ENCODE results near the gene FICD. TPM values are rescaled to one million over a fixed set of nuclear protein-coding genes. Genes with fewer than 3 reads are reported as not detected.

Gene FICD
- total and polyA plus RNA-seq, 9 of the 15 experiments (the other 6 are each of a cell fraction or from before 2014, with no cell fraction given) = 0.88 to 4.5 (median 1.9) TPM

DNA sequence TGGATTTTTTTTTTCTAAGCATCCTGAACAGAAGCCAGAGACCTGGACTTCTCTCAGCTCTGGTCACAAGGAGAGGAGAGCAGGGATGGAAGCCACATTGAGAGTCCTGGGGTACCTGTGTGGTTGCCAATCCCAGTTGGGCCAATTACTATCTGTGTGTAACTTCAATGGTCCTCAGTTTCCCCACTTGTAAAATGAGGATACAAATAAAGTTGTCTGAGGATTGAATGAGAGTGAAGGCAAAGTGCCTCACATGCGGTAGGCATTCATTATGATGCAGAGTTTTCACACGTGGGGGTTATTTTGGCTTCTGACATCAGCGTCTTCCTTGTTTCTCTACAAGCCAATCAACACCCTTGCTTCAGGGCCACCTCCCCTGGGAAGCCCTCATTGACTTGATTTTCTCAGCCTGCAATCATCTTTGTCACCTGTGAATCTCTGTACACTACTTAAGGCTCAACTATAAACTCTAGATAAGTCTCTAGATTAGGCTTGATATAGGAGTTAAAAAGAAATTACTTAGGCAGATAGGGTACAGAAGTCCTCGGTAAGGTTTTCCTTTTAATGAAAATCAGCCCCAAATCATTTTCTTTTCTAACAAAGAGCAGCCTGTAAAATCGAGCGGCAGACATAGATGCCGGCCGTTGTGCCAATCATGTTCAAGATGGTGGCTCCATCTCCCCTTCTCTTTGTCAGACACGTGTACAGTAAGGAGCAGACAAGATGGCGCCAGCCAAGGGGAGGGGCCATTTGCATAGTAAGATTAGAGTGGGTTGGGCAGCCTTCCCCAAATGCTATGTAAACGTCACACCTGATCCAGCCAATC, 37.8 kb upstream of the FICD start (continued):
- TF ChIP-seq, protein P1, sequence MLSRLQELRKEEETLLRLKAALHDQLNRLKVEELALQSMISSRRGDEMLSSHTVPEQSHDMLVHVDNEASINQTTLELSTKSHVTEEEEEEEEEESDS (CRISPR knock-in tag; IDR thresholded peaks at IDR 0.05) = no peak
- TF ChIP-seq SMAD4 (CRISPR knock-in tag; conservative IDR thresholded peaks at IDR 0.05) (no peak), EHMT2 (IDR thresholded peaks at IDR 0.05) (peak; percentile 79; the same call in 1 of the 2 replicates), ZNF584 (CRISPR knock-in tag; IDR thresholded peaks at IDR 0.05; ENCODE audit: low read depth) (no peak), SAFB2 (IDR thresholded peaks at IDR 0.05; ENCODE audit: borderline replicate concordance, low read depth, low read length, severe bottlenecking) (no peak), PHF21A (IDR thresholded peaks at IDR 0.05; ENCODE audit: borderline replicate concordance, low read depth) (no peak), HCFC1 (IDR thresholded peaks at IDR 0.05; ENCODE audit: low read depth, low read length) (peak; percentile 46; the same call in 1 of the 2 replicates), NFE2 (IDR thresholded peaks at IDR 0.05; ENCODE audit: low read depth) (no peak), CBX8 (IDR thresholded peaks at IDR 0.05; ENCODE audit: borderline replicate concordance, extremely low read depth, low read depth, low read length, poor library complexity, severe bottlenecking) (no peak), C11orf30 (IDR thresholded peaks at IDR 0.05; ENCODE audit: low read depth) (no peak), EP400 (IDR thresholded peaks at IDR 0.05) (peak; percentile 91), ZC3H11A (IDR thresholded peaks at IDR 0.05; ENCODE audit: low read depth, low read length) (no peak), JUN (IDR thresholded peaks at IDR 0.05; ENCODE audit: borderline replicate concordance, low read depth, low read length) (no peak), JUN (CRISPR knock-in tag; IDR thresholded peaks at IDR 0.05; ENCODE audit: borderline replicate concordance) (no peak), CLOCK (CRISPR knock-in tag; IDR thresholded peaks at IDR 0.05; ENCODE audit: borderline replicate concordance) (no peak), ZNF347 (CRISPR knock-in tag; IDR thresholded peaks at IDR 0.05; ENCODE audit: low read depth) (no peak), STAG1 (CRISPR knock-in tag; IDR thresholded peaks at IDR 0.05; ENCODE audit: borderline replicate concordance) (no peak), PTTG1 (tag; IDR thresholded peaks at IDR 0.05; ENCODE audit: low read depth) (0 out of 2 replicates have a peak, but pooled peaks have one; percentile 10), ZNF707 (CRISPR knock-in tag; conservative IDR thresholded peaks at IDR 0.05) (no peak), RBM14 (IDR thresholded peaks at IDR 0.05; ENCODE audit: borderline replicate concordance, insufficient read depth, low read depth, low read length) (no peak), BCL6 (CRISPR knock-in tag; IDR thresholded peaks at IDR 0.05) (no peak)
- TF ChIP-seq, protein P2, sequence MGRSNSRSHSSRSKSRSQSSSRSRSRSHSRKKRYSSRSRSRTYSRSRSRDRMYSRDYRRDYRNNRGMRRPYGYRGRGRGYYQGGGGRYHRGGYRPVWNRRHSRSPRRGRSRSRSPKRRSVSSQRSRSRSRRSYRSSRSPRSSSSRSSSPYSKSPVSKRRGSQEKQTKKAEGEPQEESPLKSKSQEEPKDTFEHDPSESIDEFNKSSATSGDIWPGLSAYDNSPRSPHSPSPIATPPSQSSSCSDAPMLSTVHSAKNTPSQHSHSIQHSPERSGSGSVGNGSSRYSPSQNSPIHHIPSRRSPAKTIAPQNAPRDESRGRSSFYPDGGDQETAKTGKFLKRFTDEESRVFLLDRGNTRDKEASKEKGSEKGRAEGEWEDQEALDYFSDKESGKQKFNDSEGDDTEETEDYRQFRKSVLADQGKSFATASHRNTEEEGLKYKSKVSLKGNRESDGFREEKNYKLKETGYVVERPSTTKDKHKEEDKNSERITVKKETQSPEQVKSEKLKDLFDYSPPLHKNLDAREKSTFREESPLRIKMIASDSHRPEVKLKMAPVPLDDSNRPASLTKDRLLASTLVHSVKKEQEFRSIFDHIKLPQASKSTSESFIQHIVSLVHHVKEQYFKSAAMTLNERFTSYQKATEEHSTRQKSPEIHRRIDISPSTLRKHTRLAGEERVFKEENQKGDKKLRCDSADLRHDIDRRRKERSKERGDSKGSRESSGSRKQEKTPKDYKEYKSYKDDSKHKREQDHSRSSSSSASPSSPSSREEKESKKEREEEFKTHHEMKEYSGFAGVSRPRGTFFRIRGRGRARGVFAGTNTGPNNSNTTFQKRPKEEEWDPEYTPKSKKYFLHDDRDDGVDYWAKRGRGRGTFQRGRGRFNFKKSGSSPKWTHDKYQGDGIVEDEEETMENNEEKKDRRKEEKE (IDR thresholded peaks at IDR 0.05; ENCODE audit: borderline replicate concordance in 1 of 2, control insufficient read depth in 1 of 2, low read depth in 2 of 2, low read length in 1 of 2) = no peak

Data from K562 (cell line).